K562 (cell line): ENCODE measurements around the gene HAO2. TPM values are rescaled to one million over a fixed set of nuclear protein-coding genes. Genes with fewer than 3 reads are reported as not detected.

Experiments used
- ATAC-seq: fragments of 200-7000 bp; cut with Tn5 transposase; 3 replicates; pipeline ENCODE4 v1.9.1; 2020; ENCODE audit warnings: moderate library complexity
- BruUV-seq: library from RNA; stranded (reverse); fragments of 400-500 nt; replicated peaks from 2 replicates; lab custom pipeline; 2021; lab: Mats Ljungman, UMichigan
- CTCF ChIA-PET: fragments of 300-600 bp; formaldehyde crosslinking; extraction: SDS; loops from one replicate; lab custom pipeline; 2021; ENCODE audit warnings: low intra/inter-chr PET ratio; lab: Yijun Ruan, JAX
- POLR2A ChIA-PET: fragments of 300-600, 350-650 bp; sonication (Branson Sonifier 250); formaldehyde crosslinking; extraction: SDS; loops from one replicate; lab custom pipeline; 2021; ENCODE audit warnings: antibody characterized with exemption, inconsistent platforms; lab: Yijun Ruan, JAX
- DNase-seq, 4 experiments: peaks; one replicate each; pipeline versions ENCODE4 v3.0.0 to v3.0.0-alpha.2; 2011 to 2018; ENCODE audit warnings: low spot score in 3 of 4, mixed read lengths in 3 of 4; ENCODE audit errors: extremely low read depth in 1 of 4
- FAIRE-seq: peaks from 2 replicates; lab custom pipeline; 2011; peaks lifted over from hg19 to GRCh38; lab: Jason Lieb, UNC
- H2AFZ ChIP-seq: 2 replicates; pipeline ENCODE4 v1.6.0; 2011; ENCODE audit warnings: low read depth, low read length, control low read depth, inconsistent platforms
- H3K27ac ChIP-seq: fragments of 200-600 bp; 3 replicates; pipeline ENCODE4 v1.8.0; 2011; ENCODE audit warnings: low read depth, mild to moderate bottlenecking, control low read depth, inconsistent platforms, low read length, moderate library complexity, mixed read lengths; ENCODE audit errors: extremely low read depth
- H3K27me3 ChIP-seq, 2 experiments: fragments of 300-600 bp in 1 of 2; 2 replicates in 1 of 2; 3 replicates in 1 of 2; pipeline versions ENCODE4 v1.6.0 to v1.8.0; 2011; ENCODE audit warnings: inconsistent platforms in 2 of 2, low read length in 2 of 2, mild to moderate bottlenecking in 1 of 2, mixed read lengths in 1 of 2, moderate library complexity in 1 of 2; ENCODE audit not compliant: control insufficient read depth in 2 of 2, insufficient read depth in 2 of 2
- H3K36me3 ChIP-seq: fragments of 300-600 bp; 3 replicates; pipeline ENCODE4 v1.8.0; 2011; ENCODE audit warnings: mild to moderate bottlenecking, low read length, inconsistent platforms; ENCODE audit not compliant: control insufficient read depth, insufficient read depth
- H3K4me1 ChIP-seq, 2 experiments: fragments of 200-600 bp in 1 of 2; replicated peaks in 1 of 2; 2 replicates in 1 of 2; 3 replicates in 1 of 2; pipeline versions ENCODE4 v1.5.1 to v1.8.0; 2011; ENCODE audit warnings: inconsistent platforms in 2 of 2, low read length in 2 of 2, mild to moderate bottlenecking in 1 of 2, mixed read lengths in 1 of 2, moderate library complexity in 1 of 2; ENCODE audit not compliant: control insufficient read depth in 2 of 2, insufficient read depth in 2 of 2
- H3K4me2 ChIP-seq: 2 replicates; pipeline ENCODE4 v1.6.1; 2011; ENCODE audit warnings: low read length, control low read depth, inconsistent platforms, mixed read lengths; ENCODE audit not compliant: insufficient read depth
- H3K4me3 ChIP-seq: fragments of 200-600 bp; sonication (generic), shearing (Covaris generic); 2 replicates; pipeline ENCODE4 v1.5.1; 2016; ENCODE audit warnings: control low read depth, inconsistent platforms
- H3K79me2 ChIP-seq: fragments of 200-600 bp; 3 replicates; pipeline ENCODE4 v1.8.0; 2011; ENCODE audit warnings: low read length, inconsistent platforms; ENCODE audit not compliant: control insufficient read depth, insufficient read depth
- H3K9ac ChIP-seq, 2 experiments: 2 replicates each; pipeline versions ENCODE4 v1.6.0 to v1.6.1; 2011; ENCODE audit warnings: low read depth in 2 of 2, low read length in 2 of 2, control low read depth in 1 of 2, inconsistent platforms in 1 of 2, mild to moderate bottlenecking in 1 of 2, mixed read lengths in 1 of 2; ENCODE audit not compliant: insufficient read depth in 1 of 2
- H3K9me1 ChIP-seq: one replicate; pipeline ENCODE4 v1.6.0; 2011; ENCODE audit warnings: inconsistent platforms, mild to moderate bottlenecking, low read length, moderate library complexity; ENCODE audit not compliant: control insufficient read depth, insufficient read depth
- H3K9me3 ChIP-seq: replicated peaks from 2 replicates; pipeline ENCODE4 v1.5.1; 2011; ENCODE audit warnings: low read depth, low read length, inconsistent platforms; ENCODE audit not compliant: control insufficient read depth, insufficient read depth
- H4K20me1 ChIP-seq: replicated peaks from 2 replicates; pipeline ENCODE4 v1.6.1; 2011; ENCODE audit warnings: low read length, inconsistent platforms, mixed read lengths; ENCODE audit not compliant: control insufficient read depth, insufficient read depth
- CBX8 ChIP-seq: fragments of 200-600 bp; sonication (generic); IDR thresholded peaks from 2 replicates; pipeline ENCODE4 v1.6.1; 2012; ENCODE audit warnings: borderline replicate concordance, mixed run types, low read depth, mild to moderate bottlenecking, moderate library complexity, mixed read lengths, low read length, control low read depth, inconsistent platforms; ENCODE audit not compliant: poor library complexity, severe bottlenecking; ENCODE audit errors: extremely low read depth
- MAX ChIP-seq: sonication (generic); formaldehyde crosslinking; IDR thresholded peaks from 2 replicates; pipeline ENCODE4 v1.9.0; 2022; ENCODE audit warnings: mild to moderate bottlenecking, missing genetic modification reagents
- PRPF4 ChIP-seq: fragments of 200-400 bp; formaldehyde crosslinking; IDR thresholded peaks from one replicate; pipeline ENCODE4 v1.6.1; 2017; ENCODE audit warnings: low read length, low read depth, mild to moderate bottlenecking; ENCODE audit not compliant: insufficient read depth, poor library complexity, severe bottlenecking
- ZNF146 ChIP-seq: IDR thresholded peaks from one replicate; pipeline ENCODE4 v1.6.1; 2018; ENCODE audit warnings: missing compliant biosample characterization; ENCODE audit not compliant: unreplicated experiment
- ZNF57 ChIP-seq: fragments of 450-650 bp; formaldehyde crosslinking; IDR thresholded peaks from 2 replicates; pipeline ENCODE4 v1.4.0; 2020; ENCODE audit warnings: mild to moderate bottlenecking, moderate library complexity
- WGBS: fragments of 100-300 bp; shearing (Covaris generic); methylation state at CpG from one replicate; pipeline ENCODE4 v1.1.6; 2016; ENCODE audit warnings: low coverage, mixed read lengths; ENCODE audit not compliant: insufficient coverage; ENCODE audit errors: missing lambda C conversion rate; 5-methylcytosine and 5-hydroxymethylcytosine counted together
- in situ Hi-C: fragments of 300-500 bp; cut with MboI; formaldehyde crosslinking; loops from 4 replicates; pipeline ENCODE4 v1.15.0; 2018; ENCODE audit warnings: inconsistent platforms, mixed read lengths
- intact Hi-C: fragments of 100-400 bp; cut with micrococcal nuclease; formaldehyde crosslinking; loops from 2 replicates; pipeline ENCODE4 v1.14.2; 2022
- polyA plus RNA-seq, 8 experiments: library from polyadenylated mRNA; depleted of rRNA in 4 of 8; stranded (reverse) in 5 of 8; unstranded in 3 of 8; fragments of >200 nt; fragmentation: Nextera tagmentation in 2 of 8; fragmentation: Illumina TruSeq in 1 of 8; extraction: Ambion mirVana in 2 of 8; extraction: Trizol in 1 of 8; gene quantifications; 2 replicates each; pipeline versions ENCODE4 v1.2.1 to v1.2.3, GENCODE V29; 2011 to 2014; ENCODE audit warnings: inconsistent platforms in 1 of 8, missing spikeins in 1 of 8
- total RNA-seq, 7 experiments: library from RNA; depleted of rRNA in 6 of 7; stranded (reverse); fragments of >200 nt in 6 of 7; fragmentation: Illumina TruSeq in 2 of 7; extraction: Trizol in 2 of 7; gene quantifications; 2 replicates each; pipeline versions ENCODE4 v1.2.1 to v1.2.3, GENCODE V29; 2011 to 2021; ENCODE audit warnings: low replicate concordance in 1 of 7

The HAO2 gene
- total and polyA plus RNA-seq, 9 of the 15 experiments (the other 6 are each of a cell fraction or from before 2014, with no cell fraction given) = not detected

DNA sequence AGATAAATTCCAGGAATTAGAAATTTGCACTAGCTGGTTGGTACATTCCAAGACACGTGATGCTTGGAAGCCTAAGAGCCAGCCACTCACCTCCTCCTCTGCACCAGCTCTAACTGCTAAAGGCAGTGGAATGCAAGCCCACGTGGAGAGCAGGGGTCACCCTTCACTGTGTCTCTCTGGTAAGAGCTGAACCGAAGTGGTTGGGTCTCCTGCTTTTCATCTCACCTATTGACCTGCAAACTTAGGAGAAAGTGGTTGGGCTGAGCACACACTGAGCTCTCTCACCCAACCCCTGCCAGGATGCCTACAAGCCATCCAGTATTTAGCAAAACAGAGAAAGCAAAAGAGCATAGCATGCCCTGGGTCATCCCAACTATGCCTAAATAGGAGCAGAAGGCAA, 19.3 kb downstream of the HAO2 start (continued):
- no peak for TF ChIP-seq MAX (CRISPR knock-in tag)

DNA sequence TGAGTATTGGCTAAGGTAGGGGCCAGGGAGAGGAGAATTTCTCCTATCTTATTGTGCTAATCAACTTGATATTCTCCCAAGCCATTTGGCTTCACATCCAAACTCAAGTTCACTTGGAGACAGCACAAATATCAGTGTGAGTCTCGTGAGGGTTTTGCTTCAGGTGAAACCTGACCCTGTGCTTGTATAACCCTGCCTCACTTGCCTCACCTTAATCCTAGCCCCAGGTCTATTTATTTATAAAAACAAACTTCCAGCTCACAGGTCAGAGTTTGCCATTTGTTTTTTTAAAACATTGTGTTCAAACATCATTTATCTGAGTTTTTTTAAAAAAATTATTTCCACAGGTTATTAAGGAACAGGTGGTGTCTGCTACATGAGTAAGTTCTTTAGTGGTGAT, 19.9 kb downstream of the HAO2 start:
- H3K79me2 ChIP-seq = no peaks in the 10 kb centered on the region
- no peaks in the 10 kb centered on the region for H3K9me1 ChIP-seq
- H3K27me3 ChIP-seq = peaks cover 3 to 6% of the 10 kb centered on the region in 2 experiments; a peak in 1 of 5 replicates
- H3K36me3 ChIP-seq = no peaks in the 10 kb centered on the region
- no peak overlapping the region for H2AFZ ChIP-seq
- no peaks in the 10 kb centered on the region for H4K20me1 ChIP-seq
- H3K4me3 ChIP-seq = no peak overlapping the region
- H3K27ac ChIP-seq = no peak overlapping the region
- CTCF ChIA-PET = no interaction called here
- H3K9me3 ChIP-seq = no peaks in the 10 kb centered on the region
- TF ChIP-seq PRPF4 (no peak), ZNF146 (CRISPR knock-in tag) (no peak), CBX8 (no peak), ZNF57 (no peak)
- intact Hi-C loops = no loop called here
- no peaks in the 10 kb centered on the region for H3K4me1 ChIP-seq
- 4% methylated on average over 1 of the region's 1 CpG for WGBS
- H3K4me2 ChIP-seq = no peak overlapping the region
- no peak for ATAC-seq
- BruUV-seq = no TSS peak
- in situ Hi-C loops = no loop called here
- POLR2A ChIA-PET = no interaction called here
- DNase-seq = no peak
- H3K9ac ChIP-seq = no peak overlapping the region
- no peak for FAIRE-seq
